ENCODE measurements around the gene ROCK2. TPM values are rescaled to one million over a fixed set of nuclear protein-coding genes. Genes with fewer than 3 reads are reported as not detected.
A peak's percentile ranks its signal among the peaks of the same experiment; 100 is the strongest.

Gene ROCK2
- total RNA-seq, 1 donor from 2014 or later, result 45.1 TPM

- TF ChIP-seq EZH2 (IDR thresholded peaks at IDR 0.05; ENCODE audit: insufficient read depth, low read length) (no peak), CTCF (IDR thresholded peaks at IDR 0.05; ENCODE audit: insufficient read depth, low read depth, low read length) (no peak)
- Mint-ChIP-seq H3K27me3 (ENCODE audit: low read depth, unreplicated experiment) (no peaks in the 10 kb centered on the region), H3K27ac (ENCODE audit: unreplicated experiment) (peak overlapping the region; percentile 90), H3K36me3 (ENCODE audit: low read depth, unreplicated experiment) (peaks cover 9% of the 10 kb centered on the region), H3K4me3 (ENCODE audit: unreplicated experiment) (no peak overlapping the region), H3K4me1 (ENCODE audit: low read depth, unreplicated experiment) (peaks cover 6% of the 10 kb centered on the region), H3K9me3 (ENCODE audit: unreplicated experiment) (no peaks in the 10 kb centered on the region)
- DNase-seq (ENCODE audit: low read depth) (no peak), FAIRE-seq (no peak)
- Histone ChIP-seq H3K79me2 (ENCODE audit: insufficient read depth, low read length) (no peaks in the 10 kb centered on the region), H3K9me3 (ENCODE audit: insufficient read depth, low read depth, low read length) (no peaks in the 10 kb centered on the region), H4K20me1 (ENCODE audit: insufficient read depth, low read length) (no peaks in the 10 kb centered on the region), H3K4me1 (ENCODE audit: insufficient read depth, low read length) (peaks cover 4% of the 10 kb centered on the region), H3K36me3 (ENCODE audit: insufficient read depth, low read length) (peaks cover 16% of the 10 kb centered on the region), H2AFZ (ENCODE audit: low read depth, low read length) (no peak overlapping the region), H3K27ac (ENCODE audit: low read depth, low read length) (no peak overlapping the region), H3K4me2 (ENCODE audit: low read length) (no peak overlapping the region), H3K4me3 (ENCODE audit: insufficient read depth, low read depth, low read length) (no peak overlapping the region), H3K27me3 (ENCODE audit: insufficient read depth, low read length) (no peaks in the 10 kb centered on the region), H3K9ac (ENCODE audit: low read length) (no peak overlapping the region)
These were observed 156.7 kb downstream of the ROCK2 start for GRCh38 chr2:11187731-11188130.

DNA sequence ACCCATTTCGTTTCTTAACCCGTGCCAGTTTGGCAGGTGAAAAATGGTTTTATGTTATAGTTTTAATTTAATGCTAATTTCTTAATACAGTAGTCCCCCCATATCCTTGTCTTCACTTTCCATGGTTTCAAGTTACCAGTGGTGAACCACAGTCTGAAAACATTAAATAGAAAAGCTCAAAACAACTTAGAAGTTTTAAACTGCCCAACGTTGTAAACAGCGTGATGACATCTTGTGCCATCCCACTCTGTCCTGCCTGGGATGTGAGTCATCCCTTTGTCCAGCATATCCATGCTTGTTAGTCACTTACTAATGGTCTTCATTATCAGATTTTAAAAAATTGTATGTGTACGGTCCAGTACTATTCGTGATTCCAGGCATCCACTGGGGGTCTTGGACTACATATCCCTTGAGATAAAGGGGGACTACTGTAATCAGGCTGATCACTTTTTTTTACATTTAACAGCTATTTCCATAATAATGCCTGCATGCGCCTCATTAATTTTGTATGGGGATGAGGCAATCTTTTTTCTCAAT, 157.3 kb downstream of the ROCK2 start:
- Histone ChIP-seq H3K36me3 (ENCODE audit: insufficient read depth, low read length) (peaks cover 11% of the 10 kb centered on the region), H3K4me1 (ENCODE audit: insufficient read depth, low read length) (peaks cover 4% of the 10 kb centered on the region), H3K9ac (ENCODE audit: low read length) (no peak overlapping the region), H3K4me3 (ENCODE audit: insufficient read depth, low read depth, low read length) (no peak overlapping the region), H3K9me3 (ENCODE audit: insufficient read depth, low read depth, low read length) (no peaks in the 10 kb centered on the region), H3K4me2 (ENCODE audit: low read length) (no peak overlapping the region), H2AFZ (ENCODE audit: low read depth, low read length) (no peak overlapping the region), H3K79me2 (ENCODE audit: insufficient read depth, low read length) (no peaks in the 10 kb centered on the region), H3K27ac (ENCODE audit: low read depth, low read length) (no peak overlapping the region), H3K27me3 (ENCODE audit: insufficient read depth, low read length) (no peaks in the 10 kb centered on the region), H4K20me1 (ENCODE audit: insufficient read depth, low read length) (no peaks in the 10 kb centered on the region)
- peaks cover 6% of the 10 kb centered on the region for H3K4me1 Mint-ChIP-seq (ENCODE audit: low read depth, unreplicated experiment)
- no peaks in the 10 kb centered on the region for H3K9me3 Mint-ChIP-seq (ENCODE audit: unreplicated experiment)
- no peak overlapping the region for H3K4me3 Mint-ChIP-seq (ENCODE audit: unreplicated experiment)
- FAIRE-seq (peak; percentile 50), DNase-seq (ENCODE audit: low read depth) (peak; percentile 79)
- peaks cover 9% of the 10 kb centered on the region for H3K36me3 Mint-ChIP-seq (ENCODE audit: low read depth, unreplicated experiment)
- TF ChIP-seq CTCF (IDR thresholded peaks at IDR 0.05; ENCODE audit: insufficient read depth, low read depth, low read length) (no peak), EZH2 (IDR thresholded peaks at IDR 0.05; ENCODE audit: insufficient read depth, low read length) (no peak)
- H3K27me3 Mint-ChIP-seq (ENCODE audit: low read depth, unreplicated experiment), result no peaks in the 10 kb centered on the region
- H3K27ac Mint-ChIP-seq (ENCODE audit: unreplicated experiment), result peak overlapping the region; percentile 90

DNA sequence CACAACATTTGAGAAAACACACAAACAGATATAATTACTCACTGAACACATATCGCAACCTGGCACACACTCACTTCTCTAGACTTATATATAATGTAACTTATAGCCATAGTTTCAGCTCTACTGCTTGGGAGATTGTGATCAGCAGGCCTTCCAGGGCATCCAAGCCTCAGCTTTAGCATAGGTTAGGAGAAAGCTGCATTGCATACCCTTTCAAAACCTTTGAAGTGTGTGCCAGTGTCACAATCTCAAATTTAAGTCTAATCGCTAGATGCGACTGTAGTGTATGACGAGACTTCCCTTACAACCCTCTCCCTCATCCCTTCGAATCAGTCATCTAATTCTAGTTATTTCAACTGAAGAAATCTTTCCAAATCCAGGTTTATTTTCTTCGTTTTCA, 158.3 kb downstream of the ROCK2 start:
- peaks cover 11% of the 10 kb centered on the region for H3K36me3 ChIP-seq (ENCODE audit: insufficient read depth, low read length)
- peaks cover 4% of the 10 kb centered on the region for H3K4me1 ChIP-seq (ENCODE audit: insufficient read depth, low read length)
- no peak for DNase-seq (ENCODE audit: low read depth)
- no peak overlapping the region for H3K4me3 ChIP-seq (ENCODE audit: insufficient read depth, low read depth, low read length)
- TF ChIP-seq EZH2 (IDR thresholded peaks at IDR 0.05; ENCODE audit: insufficient read depth, low read length) (no peak), CTCF (IDR thresholded peaks at IDR 0.05; ENCODE audit: insufficient read depth, low read depth, low read length) (no peak)
- FAIRE-seq, result no peak
- no peak overlapping the region for H3K4me2 ChIP-seq (ENCODE audit: low read length)
- H3K9ac ChIP-seq (ENCODE audit: low read length), result no peak overlapping the region
- H3K27ac Mint-ChIP-seq (ENCODE audit: unreplicated experiment), result no peak overlapping the region
- peaks cover 9% of the 10 kb centered on the region for H3K36me3 Mint-ChIP-seq (ENCODE audit: low read depth, unreplicated experiment)
- H3K4me3 Mint-ChIP-seq (ENCODE audit: unreplicated experiment), result no peak overlapping the region
- H3K79me2 ChIP-seq (ENCODE audit: insufficient read depth, low read length), result no peaks in the 10 kb centered on the region
- no peaks in the 10 kb centered on the region for H3K9me3 Mint-ChIP-seq (ENCODE audit: unreplicated experiment)
- H3K27me3 Mint-ChIP-seq (ENCODE audit: low read depth, unreplicated experiment), result no peaks in the 10 kb centered on the region
- H3K4me1 Mint-ChIP-seq (ENCODE audit: low read depth, unreplicated experiment), result peaks cover 6% of the 10 kb centered on the region
- H3K27ac ChIP-seq (ENCODE audit: low read depth, low read length), result no peak overlapping the region
- H4K20me1 ChIP-seq (ENCODE audit: insufficient read depth, low read length), result no peaks in the 10 kb centered on the region
- H2AFZ ChIP-seq (ENCODE audit: low read depth, low read length), result no peak overlapping the region
- H3K9me3 ChIP-seq (ENCODE audit: insufficient read depth, low read depth, low read length), result no peaks in the 10 kb centered on the region
- H3K27me3 ChIP-seq (ENCODE audit: insufficient read depth, low read length), result no peaks in the 10 kb centered on the region
